A673 (cell line): ENCODE results near the gene HPCA. TPM values are rescaled to one million over a fixed set of nuclear protein-coding genes. Genes with fewer than 3 reads are reported as not detected.
"Not testable (repeated sequence)": the region's sequence is repeated elsewhere in the genome, so short reads cannot be mapped to it uniquely, and the experiment has no call there.

Experiments
- BruUV-seq: library from RNA; stranded (reverse); fragments of 400-500 nt; replicated peaks from 2 replicates; lab custom pipeline; 2021; lab: Mats Ljungman, UMichigan
- CTCF ChIA-PET: fragments of 300-600 bp; sonication (Branson Sonifier 250); formaldehyde crosslinking; loops from one replicate; lab custom pipeline; 2022; ENCODE audit warnings: antibody characterized with exemption; lab: Charles Lee
- POLR2A ChIA-PET: fragments of 300-600 bp; sonication (Branson Sonifier 250); formaldehyde crosslinking; loops from one replicate; lab custom pipeline; 2022; ENCODE audit warnings: antibody characterized with exemption; ENCODE audit not compliant: low non-redundant PET; lab: Charles Lee
- DNase-seq: peaks from one replicate; pipeline ENCODE4 v3.0.0-alpha.2; 2015; ENCODE audit warnings: low spot score
- H3K27ac ChIP-seq: fragments of 200-600 bp; sonication (generic); 2 replicates; pipeline ENCODE4 v1.5.1; 2016; ENCODE audit warnings: mixed run types, low read depth, mild to moderate bottlenecking, mixed read lengths, antibody characterized with exemption, low read length; ENCODE audit not compliant: poor library complexity, severe bottlenecking
- H3K27me3 ChIP-seq: fragments of 200-600 bp; sonication (generic); replicated peaks from 2 replicates; pipeline ENCODE4 v1.6.1; 2017; ENCODE audit warnings: mixed run types, low read depth, mild to moderate bottlenecking, mixed read lengths, antibody characterized with exemption, low read length; ENCODE audit not compliant: insufficient read depth, poor library complexity
- H3K36me3 ChIP-seq: fragments of 200-600 bp; sonication (generic); 2 replicates; pipeline ENCODE4 v1.6.1; 2016; ENCODE audit warnings: mixed run types, mild to moderate bottlenecking, mixed read lengths, antibody characterized with exemption, low read length; ENCODE audit not compliant: insufficient read depth, poor library complexity, severe bottlenecking
- H3K4me1 ChIP-seq: fragments of 200-600 bp; sonication (generic); 2 replicates; pipeline ENCODE4 v1.6.1; 2017; ENCODE audit warnings: mixed run types, mild to moderate bottlenecking, mixed read lengths, antibody characterized with exemption, low read length; ENCODE audit not compliant: insufficient read depth, poor library complexity, severe bottlenecking
- H3K4me3 ChIP-seq: fragments of 200-600 bp; sonication (generic); 2 replicates; pipeline ENCODE4 v1.5.1; 2016; ENCODE audit warnings: low read depth, mixed run types, mild to moderate bottlenecking, mixed read lengths, low read length; ENCODE audit not compliant: poor library complexity, severe bottlenecking
- H3K9me3 ChIP-seq: fragments of 200-600 bp; sonication (generic); 2 replicates; pipeline ENCODE4 v1.6.1; 2016; ENCODE audit warnings: mixed run types, low read depth, mild to moderate bottlenecking, mixed read lengths, antibody characterized with exemption, low read length; ENCODE audit not compliant: poor library complexity, severe bottlenecking
- CTCF ChIP-seq: fragments of 300-800, 200-600 bp; sonication (generic); conservative IDR thresholded peaks from 2 replicates; pipeline ENCODE4 v1.5.1; 2017; ENCODE audit warnings: low read depth, mild to moderate bottlenecking, antibody characterized with exemption, low read length, moderate library complexity, mixed read lengths
- EZH2 ChIP-seq: fragments of 200-600 bp; sonication (generic); IDR thresholded peaks from 2 replicates; pipeline ENCODE4 v1.6.1; 2017; ENCODE audit warnings: borderline replicate concordance, low read depth, mild to moderate bottlenecking, mixed read lengths, antibody characterized with exemption, low read length; ENCODE audit not compliant: poor library complexity, severe bottlenecking
- intact Hi-C: fragments of 100-400 bp; cut with micrococcal nuclease; formaldehyde crosslinking; loops from one replicate; pipeline ENCODE4 v1.10.0; 2022; ENCODE audit not compliant: unreplicated experiment
- total RNA-seq: library from RNA; stranded (reverse); gene quantifications from 2 replicates; pipeline ENCODE4 v1.2.3, GENCODE V29; 2021

HPCA gene
- total RNA-seq, 1 experiment from 2014 or later: 0.69 TPM

- Histone ChIP-seq H3K27ac (no peak overlapping the region), H3K9me3 (no peaks in the 10 kb centered on the region), H3K4me3 (no peak overlapping the region), H3K27me3 (peaks cover 5% of the 10 kb centered on the region), H3K4me1 (peaks cover 7% of the 10 kb centered on the region), H3K36me3 (no peaks in the 10 kb centered on the region)
- no TSS peak for BruUV-seq
- DNase-seq: no peak
- TF ChIP-seq CTCF (no peak), EZH2 (no peak)
- intact Hi-C loops: no loop called here
- ChIA-PET CTCF (no interaction called here), POLR2A (no interaction called here)
These were observed 16.2 kb downstream of the HPCA start for GRCh38 chr1:32902535-32902920.

- TF ChIP-seq CTCF (no peak), EZH2 (no peak)
- H3K27me3 ChIP-seq: peaks cover 5% of the 10 kb centered on the region
- no peaks in the 10 kb centered on the region for H3K9me3 ChIP-seq
- H3K4me3 ChIP-seq: no peak overlapping the region
- BruUV-seq: no TSS peak
- no peaks in the 10 kb centered on the region for H3K36me3 ChIP-seq
- peaks cover 7% of the 10 kb centered on the region for H3K4me1 ChIP-seq
- H3K27ac ChIP-seq: no peak overlapping the region
- ChIA-PET CTCF (interaction anchor here (1.3 kb wide), 1 partner anchor 12 kb away, joined by 4 read pairs; no protein-coding TSS in a partner anchor), POLR2A (no interaction called here)
- intact Hi-C loops: no loop called here
- DNase-seq: no peak
These were observed 17.9 kb downstream of the HPCA start for GRCh38 chr1:32903991-32904785.

- Histone ChIP-seq H3K4me3 (no peak overlapping the region), H3K9me3 (no peaks in the 10 kb centered on the region), H3K4me1 (peaks cover 7% of the 10 kb centered on the region), H3K27ac (no peak overlapping the region), H3K27me3 (peaks cover 5% of the 10 kb centered on the region), H3K36me3 (no peaks in the 10 kb centered on the region)
- TF ChIP-seq EZH2 (no peak), CTCF (no peak)
- ChIA-PET POLR2A (no interaction called here), CTCF (interaction anchor here (1.3 kb wide), 1 partner anchor 12 kb away, joined by 4 read pairs; no protein-coding TSS in a partner anchor)
- no TSS peak for BruUV-seq
- intact Hi-C loops: no loop called here
- DNase-seq: no peak
These were observed 18.5 kb downstream of the HPCA start for GRCh38 chr1:32904797-32905196.

GRCh38 chr1:32905588-32905987 lies 19.3 kb downstream of the HPCA start:
- H3K4me3 ChIP-seq, H3K36me3 ChIP-seq, DNase-seq, intact Hi-C loops, BruUV-seq, H3K9me3 ChIP-seq, H3K27ac ChIP-seq, H3K4me1 ChIP-seq, H3K27me3 ChIP-seq: not testable (repeated sequence)
- ChIA-PET CTCF (interaction anchor here (1.3 kb wide), 1 partner anchor 13 kb away, joined by 4 read pairs; no protein-coding TSS in a partner anchor), POLR2A (interaction anchor here (0.7 kb wide), 1 partner anchor 1172 kb away, joined by 4 read pairs; no protein-coding TSS in a partner anchor)
